ENCODE results near the gene CORO2B. TPM values are rescaled to one million over a fixed set of nuclear protein-coding genes. Genes with fewer than 3 reads are reported as not detected.
A peak's percentile ranks its signal among the peaks of the same experiment; 100 is the strongest.

CORO2B gene, protein sequence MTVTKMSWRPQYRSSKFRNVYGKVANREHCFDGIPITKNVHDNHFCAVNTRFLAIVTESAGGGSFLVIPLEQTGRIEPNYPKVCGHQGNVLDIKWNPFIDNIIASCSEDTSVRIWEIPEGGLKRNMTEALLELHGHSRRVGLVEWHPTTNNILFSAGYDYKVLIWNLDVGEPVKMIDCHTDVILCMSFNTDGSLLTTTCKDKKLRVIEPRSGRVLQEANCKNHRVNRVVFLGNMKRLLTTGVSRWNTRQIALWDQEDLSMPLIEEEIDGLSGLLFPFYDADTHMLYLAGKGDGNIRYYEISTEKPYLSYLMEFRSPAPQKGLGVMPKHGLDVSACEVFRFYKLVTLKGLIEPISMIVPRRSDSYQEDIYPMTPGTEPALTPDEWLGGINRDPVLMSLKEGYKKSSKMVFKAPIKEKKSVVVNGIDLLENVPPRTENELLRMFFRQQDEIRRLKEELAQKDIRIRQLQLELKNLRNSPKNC
- total RNA-seq, result 3.4 and 5.0 TPM in 2 replicates

DNA sequence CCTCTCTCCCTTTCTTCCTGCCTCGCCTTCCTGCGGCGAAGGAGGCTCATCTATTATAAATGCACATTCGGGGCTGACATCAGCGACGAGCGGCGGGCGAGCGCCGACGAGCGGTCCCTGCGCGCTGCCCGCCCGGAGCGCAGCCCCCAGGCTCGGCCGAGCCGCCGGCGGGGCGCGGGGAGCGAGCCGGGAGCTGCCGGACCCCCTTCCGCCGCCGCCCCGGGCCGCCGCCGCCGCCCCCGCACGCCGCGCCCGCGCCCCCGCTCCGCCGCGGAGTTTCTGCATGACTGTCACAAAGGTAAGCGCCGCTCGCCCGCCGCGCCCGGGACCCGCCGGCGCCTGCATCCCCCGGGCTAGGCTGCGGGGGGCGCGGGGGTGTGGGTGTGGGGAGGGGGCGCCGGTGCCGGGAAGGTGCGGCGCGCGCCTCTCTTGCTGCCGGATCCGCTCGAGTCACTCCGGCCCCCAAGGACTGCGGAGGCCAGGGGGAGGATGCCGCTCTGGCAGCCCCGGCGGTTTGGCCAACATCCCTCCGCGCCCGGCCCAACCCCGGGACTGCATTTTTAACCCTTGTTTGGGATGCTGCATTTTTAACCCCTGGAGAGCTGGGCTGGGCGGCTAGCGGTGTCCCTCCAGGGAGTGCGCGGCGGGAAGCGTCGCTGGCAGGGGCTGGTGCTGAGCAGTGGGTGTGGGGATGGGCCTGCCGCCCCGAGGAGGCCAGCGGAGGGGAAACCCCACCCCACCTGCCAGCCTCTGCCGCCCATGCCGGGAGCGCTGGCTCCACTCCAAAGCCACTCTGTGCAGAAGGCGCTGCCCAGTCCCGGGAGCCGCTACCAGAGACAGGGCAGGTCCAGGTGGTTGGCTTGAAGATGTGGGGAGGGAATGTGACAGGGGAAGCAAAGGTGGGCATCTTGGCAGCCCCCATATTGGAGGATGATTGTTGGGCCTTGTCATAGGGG is at the start of gene CORO2B:
CORO2B (plus strand) TSS at position 14 of the 956 bp plus-strand sequence; CDS start at position 284, 270 bp downstream.
- DNase-seq (ENCODE audit: low read depth, low spot score), result no peak

DNA sequence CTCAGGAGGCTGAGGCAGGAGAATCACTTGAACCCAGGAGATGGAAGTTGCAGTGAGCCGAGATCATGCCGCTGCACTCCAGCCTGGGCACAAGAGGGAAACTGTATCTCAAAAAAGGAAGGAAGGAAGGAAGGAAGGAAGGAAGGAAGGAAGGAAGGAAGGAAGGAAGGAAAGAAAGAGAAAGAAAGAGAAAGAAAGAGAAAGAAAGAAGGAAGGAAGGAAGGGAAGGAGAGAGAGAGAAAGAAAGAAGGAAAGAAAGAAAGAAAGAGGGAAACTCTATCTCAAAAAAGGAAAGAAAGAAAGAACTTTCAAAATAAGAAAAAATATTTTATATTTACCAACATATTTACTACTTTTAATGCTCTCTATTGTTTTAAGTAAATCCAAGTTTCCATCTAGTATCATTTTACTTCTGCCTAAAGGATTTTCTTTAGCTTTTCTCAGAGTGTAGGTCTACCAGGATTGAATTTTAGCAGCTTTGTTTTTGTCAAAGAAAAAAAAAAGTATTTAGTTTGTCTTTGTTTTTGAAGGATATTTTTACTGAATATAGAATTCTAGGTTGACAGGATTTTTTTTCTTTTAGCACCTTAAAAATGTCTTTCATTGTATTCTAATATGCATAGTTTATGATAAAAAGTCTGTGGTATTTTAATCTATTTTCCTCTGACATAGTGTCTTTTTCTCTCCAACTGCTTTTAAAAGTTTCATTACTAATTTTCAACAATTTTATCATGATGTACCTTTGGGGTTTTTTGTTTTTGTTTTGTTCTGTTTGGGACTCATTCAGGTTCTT is 47.2 kb upstream of the CORO2B start:
- DNase-seq (ENCODE audit: low read depth, low spot score), result no peak

GRCh38 chr15:68536331-68537095 is 42.3 kb upstream of the CORO2B start:
- no peak for DNase-seq (ENCODE audit: low read depth, low spot score)

GRCh38 chr15:68537097-68537496 is 41.7 kb upstream of the CORO2B start:
- DNase-seq (ENCODE audit: low read depth, low spot score), result no peak

DNA sequence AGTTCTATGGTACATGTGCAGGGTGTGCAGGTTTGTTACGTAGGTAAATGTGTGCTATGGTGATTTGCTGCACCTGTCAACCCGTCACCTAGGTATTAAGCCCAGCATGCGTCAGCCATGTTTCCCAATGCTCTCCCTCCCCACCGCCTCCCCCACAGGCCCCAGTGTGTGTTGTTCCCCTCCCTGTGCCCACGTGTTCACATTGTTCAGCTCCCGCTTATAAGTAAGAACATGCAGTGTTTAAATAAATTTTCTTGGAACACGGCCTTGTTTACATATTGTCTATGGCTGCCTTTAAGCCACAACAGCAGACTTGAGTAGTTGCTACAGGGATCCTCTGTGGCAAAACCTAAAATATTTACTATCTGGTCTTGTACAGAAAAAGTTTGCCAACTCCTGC is 41.3 kb upstream of the CORO2B start:
- DNase-seq (ENCODE audit: low read depth, low spot score), result no peak

DNA sequence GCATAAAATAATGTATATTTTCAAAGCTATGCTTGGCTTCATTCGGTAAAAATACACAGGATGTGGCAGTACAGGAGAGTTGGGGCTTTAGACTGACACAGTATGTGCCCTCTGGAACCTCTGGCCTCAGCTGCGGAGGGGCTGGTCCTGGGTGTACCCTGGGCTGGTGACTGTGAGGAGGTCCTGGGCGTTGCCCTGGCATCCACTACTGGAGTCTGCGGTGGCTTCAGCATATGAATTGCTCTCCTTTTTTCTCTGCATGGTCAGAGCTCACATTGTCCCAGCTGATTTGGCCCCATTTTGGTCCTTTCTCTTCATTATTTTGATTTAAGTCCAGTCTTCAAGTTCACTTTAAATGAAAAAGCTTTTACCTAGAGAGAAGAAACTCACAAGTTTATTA is 40.5 kb upstream of the CORO2B start:
- DNase-seq (ENCODE audit: low read depth, low spot score), result no peak

- no peak for DNase-seq (ENCODE audit: low read depth, low spot score)
These were observed 37.0 kb upstream of the CORO2B start for GRCh38 chr15:68541743-68542142.

- DNase-seq (ENCODE audit: low read depth, low spot score), result no peak
These were observed 36.4 kb upstream of the CORO2B start for GRCh38 chr15:68542348-68542747.

DNA sequence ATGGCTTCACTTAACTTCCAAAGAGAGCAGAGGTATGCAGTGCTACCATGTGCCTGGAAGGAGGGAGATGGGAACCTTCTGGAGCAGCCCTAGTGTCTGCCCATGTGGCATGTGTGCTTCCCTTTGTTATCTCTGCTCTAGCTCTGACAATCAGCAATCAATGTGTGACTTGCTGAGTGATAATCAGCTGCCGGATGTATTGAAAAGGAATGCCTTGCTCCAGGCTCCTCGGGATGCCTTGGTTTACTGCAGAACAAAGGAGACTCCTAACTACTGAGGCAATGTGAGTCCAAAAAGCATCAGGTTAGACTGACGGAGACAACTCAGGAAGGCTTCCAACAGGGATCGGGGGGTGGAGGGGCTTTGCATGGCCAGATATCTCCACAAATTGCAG is 36.0 kb upstream of the CORO2B start:
- no peak for DNase-seq (ENCODE audit: low read depth, low spot score)

DNA sequence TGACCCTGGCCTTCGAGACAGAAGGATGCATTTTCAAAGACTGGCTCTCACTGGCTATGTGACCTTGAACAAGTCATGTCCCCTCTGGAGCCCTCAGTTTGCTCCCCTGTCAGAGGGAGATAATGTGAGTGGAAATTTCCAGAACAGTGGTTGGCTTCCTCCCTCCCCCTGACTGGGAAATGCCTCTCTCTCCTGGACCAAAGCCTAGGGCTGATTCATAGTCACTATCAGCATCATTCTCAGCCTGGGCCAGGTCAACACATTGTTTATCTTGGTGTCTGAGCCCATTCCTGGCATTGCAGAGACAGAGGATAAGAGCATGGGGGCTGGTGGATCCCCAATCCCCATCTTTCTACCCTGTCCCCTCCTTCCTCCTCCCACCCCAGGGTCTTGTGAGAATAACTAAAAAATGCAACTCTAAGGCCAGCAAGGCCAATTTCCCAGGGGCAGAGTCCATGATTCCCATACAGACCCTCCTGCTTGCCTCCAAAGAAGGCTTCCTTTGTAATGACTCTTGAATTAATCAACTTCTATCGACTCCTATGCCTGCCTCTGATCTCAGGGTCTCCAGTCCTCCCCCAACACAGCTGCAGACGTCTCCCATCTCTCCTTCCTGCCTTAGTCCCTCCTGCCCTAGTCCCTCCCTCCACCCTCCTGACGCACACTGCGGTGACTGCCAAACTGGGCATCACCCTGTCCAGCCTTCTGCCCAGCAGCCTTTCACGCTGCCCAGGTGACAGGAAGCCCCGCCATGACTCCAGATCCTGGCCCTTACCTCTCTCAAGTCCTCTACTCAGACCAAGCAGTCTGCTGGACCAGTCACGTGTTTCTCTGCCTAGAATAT is 35.4 kb upstream of the CORO2B start:
- DNase-seq (ENCODE audit: low read depth, low spot score), result peak; percentile 75

DNA sequence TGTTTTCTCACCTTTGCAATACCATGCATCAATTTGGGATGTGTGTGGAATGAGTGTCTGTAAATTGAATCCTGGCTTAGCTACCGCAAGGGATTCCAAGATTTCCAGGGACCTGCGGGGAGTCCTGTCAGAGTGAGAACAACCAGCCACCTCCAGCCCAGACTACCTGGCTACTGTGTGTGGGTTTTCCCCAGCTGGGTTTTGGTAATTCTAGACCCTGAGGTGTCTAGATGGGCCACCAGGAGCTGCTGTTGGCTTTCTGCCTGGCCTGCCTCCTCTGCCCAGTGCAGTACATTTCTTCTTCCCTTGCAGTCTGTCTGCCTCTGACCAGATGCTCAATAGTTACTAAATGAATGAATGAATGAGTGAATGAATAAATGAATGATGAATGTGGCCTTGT is 32.5 kb upstream of the CORO2B start:
- DNase-seq (ENCODE audit: low read depth, low spot score), result no peak

- no peak for DNase-seq (ENCODE audit: low read depth, low spot score)
These were observed 30.4 kb upstream of the CORO2B start for GRCh38 chr15:68548364-68548763.

DNA sequence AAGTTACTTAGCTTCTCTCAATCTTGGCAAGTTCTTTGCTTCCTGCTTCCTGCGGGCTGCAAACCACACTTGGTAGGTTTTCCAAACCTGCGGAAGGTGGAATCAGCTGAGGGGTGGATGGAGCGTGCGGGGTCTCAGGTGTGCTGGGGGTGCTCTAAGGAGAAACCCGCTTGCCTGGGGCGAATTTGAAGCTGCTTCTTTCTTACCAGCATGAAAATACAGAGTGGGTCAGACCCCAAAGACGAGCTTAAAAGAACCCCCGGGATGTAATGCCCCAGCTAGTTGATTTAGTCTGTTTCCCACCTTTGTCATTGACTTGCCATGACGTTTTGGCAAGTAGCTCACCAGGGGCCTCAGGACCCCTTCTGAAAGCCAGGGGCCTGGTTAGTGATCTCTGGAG is 28.8 kb upstream of the CORO2B start:
- DNase-seq (ENCODE audit: low read depth, low spot score), result no peak

DNA sequence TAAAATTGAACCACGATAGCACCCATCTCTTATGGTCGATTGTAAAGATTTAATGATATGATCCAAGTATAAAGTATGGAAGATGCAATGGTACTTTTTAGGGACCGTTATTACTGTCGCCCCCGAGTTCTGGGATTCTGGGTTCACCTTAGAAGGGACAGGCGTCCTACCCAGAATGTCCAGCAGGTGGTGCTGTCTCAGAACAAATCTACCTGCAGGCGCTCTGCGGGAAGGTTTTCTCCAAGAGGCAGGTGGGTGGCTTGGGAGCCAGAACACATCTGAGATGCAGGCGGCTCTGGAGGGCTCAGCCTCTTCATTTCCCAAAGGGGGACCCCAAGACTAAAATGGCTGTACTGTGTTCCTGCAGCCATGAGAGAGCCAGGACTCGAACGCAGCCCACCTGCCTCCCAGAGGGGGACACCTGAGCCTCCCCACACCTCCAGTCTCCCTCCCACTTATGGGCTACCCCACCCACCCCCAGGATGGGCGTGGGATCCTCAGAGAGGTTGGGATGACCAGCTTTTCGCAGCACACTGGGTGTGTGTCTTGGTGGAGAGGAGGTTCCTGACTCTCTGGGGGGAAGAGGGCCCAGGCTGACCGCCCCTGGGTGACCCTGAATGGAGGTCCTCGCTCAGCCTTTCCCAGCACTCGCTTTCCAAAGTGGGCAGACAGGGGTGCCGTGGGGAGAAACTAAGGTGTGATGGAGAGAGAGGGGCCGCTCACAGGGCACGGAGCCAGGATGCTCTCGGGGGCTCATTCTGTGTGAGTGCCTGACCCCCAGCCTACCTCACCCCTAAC is 28.1 kb upstream of the CORO2B start:
- no peak for DNase-seq (ENCODE audit: low read depth, low spot score)

GRCh38 chr15:68551296-68551635 is 27.5 kb upstream of the CORO2B start:
- DNase-seq (ENCODE audit: low read depth, low spot score), result no peak

DNA sequence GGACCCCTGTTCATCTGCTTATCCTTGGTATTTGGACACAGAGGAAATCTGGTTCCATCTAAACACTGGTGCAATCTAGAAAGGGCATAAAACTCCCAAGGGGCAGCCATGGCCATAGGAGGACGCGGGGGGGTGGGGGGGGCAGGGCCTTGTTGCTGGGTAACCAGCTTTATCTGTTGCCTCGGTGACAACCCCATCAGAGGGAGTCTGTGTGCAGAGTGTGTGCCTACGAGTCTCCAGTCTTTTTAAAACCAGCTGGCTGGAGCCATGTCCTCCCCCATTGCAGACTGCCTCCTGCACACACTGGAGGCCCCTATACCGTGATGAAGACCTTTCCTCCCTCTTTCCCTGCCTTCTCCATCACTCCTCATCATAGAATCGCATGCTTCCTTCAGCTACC is 26.4 kb upstream of the CORO2B start:
- DNase-seq (ENCODE audit: low read depth, low spot score), result no peak

DNA sequence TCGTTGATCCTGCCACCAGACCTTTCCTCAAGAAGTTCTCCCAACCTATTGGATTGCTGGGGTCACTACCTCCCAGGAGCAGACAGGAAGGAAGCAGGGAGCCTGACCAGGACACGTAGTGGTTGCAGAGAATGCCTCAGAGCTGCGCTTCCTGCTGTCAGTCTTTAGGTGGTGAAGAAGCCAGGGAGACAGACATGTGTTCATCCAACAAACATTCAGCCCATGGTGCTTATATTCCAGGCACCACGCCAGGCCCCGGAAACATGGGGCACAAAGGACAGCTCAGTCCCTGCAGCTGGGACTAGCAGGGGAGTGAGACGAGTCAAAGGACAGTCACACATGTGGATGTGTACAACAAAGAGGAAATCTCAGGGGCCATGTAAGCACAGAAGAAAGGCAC is 26.0 kb upstream of the CORO2B start:
- DNase-seq (ENCODE audit: low read depth, low spot score), result no peak

- DNase-seq (ENCODE audit: low read depth, low spot score), result no peak
These were observed 25.3 kb upstream of the CORO2B start for GRCh38 chr15:68553314-68553993.
